Epithelial cell of esophagus (primary cell): Measurements from ENCODE around the gene PIK3CB.

Experiments used
- DNase-seq: peaks from one replicate; pipeline ENCODE4 v3.0.0; 2010; ENCODE audit warnings: low read depth
- H3K4me3 ChIP-seq: 2 replicates; pipeline ENCODE4 v1.5.1; 2011; ENCODE audit warnings: mild to moderate bottlenecking, low read length, control low read depth
- TF ChIP-seq, protein P1 (sequence below): IDR thresholded peaks from 2 replicates; pipeline ENCODE4 v1.5.1; 2011; ENCODE audit warnings: low read depth, mild to moderate bottlenecking, low read length, control low read depth, inconsistent platforms; ENCODE audit not compliant: insufficient read depth; ENCODE audit errors: missing control alignments

The PIK3CB gene

DNA sequence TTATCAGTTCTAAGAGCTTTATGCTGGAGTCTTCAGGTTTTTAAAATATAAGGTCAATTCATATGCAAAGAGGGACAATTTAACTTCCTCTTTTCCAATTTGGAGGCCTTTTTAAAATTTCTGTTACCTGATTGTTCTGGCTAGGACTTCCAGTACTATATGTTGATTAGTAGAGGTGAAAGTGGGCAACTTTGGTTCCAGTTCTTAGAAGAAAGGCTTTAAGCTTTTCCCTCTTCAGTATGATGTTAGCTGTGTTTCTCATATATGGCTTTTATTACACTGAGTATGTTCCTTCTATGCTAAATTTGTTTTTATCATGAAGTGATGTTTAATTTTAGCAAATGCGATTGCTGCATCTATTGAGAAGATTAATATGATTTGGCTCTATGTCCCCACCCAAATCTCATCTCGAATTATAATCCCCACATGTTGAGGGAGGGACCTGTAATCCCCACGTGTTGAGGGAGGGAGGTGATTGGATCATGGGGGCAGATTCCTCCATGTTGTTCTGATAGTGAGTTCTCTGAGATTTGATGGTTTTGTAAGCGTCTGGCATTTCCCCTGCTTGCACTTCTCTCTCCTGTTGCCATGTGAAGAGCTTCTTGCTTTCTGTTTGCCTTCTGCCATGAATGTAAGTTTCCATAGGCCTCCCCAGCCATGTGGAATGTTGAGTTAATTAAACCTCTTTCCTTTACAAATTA lies 192.4 kb downstream of the PIK3CB start:
- DNase-seq: no peak
- no peak overlapping the region for H3K4me3 ChIP-seq
- TF ChIP-seq, protein P1, sequence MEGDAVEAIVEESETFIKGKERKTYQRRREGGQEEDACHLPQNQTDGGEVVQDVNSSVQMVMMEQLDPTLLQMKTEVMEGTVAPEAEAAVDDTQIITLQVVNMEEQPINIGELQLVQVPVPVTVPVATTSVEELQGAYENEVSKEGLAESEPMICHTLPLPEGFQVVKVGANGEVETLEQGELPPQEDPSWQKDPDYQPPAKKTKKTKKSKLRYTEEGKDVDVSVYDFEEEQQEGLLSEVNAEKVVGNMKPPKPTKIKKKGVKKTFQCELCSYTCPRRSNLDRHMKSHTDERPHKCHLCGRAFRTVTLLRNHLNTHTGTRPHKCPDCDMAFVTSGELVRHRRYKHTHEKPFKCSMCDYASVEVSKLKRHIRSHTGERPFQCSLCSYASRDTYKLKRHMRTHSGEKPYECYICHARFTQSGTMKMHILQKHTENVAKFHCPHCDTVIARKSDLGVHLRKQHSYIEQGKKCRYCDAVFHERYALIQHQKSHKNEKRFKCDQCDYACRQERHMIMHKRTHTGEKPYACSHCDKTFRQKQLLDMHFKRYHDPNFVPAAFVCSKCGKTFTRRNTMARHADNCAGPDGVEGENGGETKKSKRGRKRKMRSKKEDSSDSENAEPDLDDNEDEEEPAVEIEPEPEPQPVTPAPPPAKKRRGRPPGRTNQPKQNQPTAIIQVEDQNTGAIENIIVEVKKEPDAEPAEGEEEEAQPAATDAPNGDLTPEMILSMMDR: no peak

DNA sequence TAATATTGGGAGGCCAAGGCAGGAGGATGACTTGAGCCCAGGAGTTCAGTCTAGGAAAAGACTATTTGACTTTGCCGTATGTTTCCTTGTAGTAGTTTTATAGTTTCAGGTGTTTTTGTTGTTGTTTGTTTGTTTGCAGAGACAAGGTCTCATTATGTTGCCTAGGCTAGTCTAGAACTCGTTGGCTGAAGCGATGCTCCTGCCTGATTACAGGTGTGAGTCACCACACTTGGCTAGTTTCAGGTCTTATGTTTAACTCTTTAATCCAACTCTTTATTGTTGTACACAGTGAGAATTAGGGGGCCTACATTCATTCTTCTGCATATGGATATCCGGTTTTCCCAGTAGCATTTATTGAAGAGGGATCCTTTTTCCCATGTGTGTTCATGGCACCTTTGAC lies 194.2 kb downstream of the PIK3CB start:
- TF ChIP-seq, protein P1: no peak
- H3K4me3 ChIP-seq: no peak overlapping the region
- DNase-seq: peak; percentile 22

DNA sequence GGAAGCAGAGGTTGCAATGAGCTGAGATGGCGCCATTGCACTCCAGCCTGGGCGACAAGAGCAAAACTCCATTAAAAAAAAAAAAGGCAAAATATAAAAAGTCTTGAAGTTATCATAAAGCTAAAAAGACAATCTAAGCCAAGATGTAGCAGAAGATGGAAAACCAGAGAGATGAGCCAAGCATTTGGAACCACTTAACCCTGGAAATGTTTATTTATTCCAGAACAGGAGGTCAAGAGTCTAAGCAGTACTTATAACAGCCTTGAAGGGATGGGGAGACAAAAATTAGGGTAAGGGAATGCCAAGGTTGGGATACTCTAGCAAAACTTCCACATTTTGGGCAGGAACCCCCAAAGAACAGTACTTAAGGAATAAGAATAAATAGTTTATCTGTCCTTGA lies 196.1 kb downstream of the PIK3CB start:
- TF ChIP-seq, protein P1: no peak
- H3K4me3 ChIP-seq: no peak overlapping the region

DNA sequence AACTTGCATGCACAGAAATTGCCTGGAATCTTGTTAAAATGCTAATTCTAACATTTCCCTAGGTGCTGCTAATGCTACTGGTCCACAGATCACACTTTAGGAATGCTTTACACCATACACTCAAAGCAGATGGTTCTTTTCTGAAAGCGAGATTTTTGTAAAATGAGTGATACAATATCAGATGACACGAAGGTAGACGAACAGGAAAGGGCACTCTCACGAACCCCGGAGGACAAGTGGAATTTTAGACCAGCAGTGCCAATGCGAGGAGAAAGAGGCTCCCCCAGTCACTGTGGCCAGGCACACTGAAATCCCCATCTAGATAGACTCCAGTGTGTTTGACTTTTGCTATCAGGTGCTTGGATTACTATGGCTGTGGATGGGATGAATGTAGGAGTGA lies 205.2 kb downstream of the PIK3CB start:
- TF ChIP-seq, protein P1: no peak
- no peak overlapping the region for H3K4me3 ChIP-seq
- DNase-seq: peak; percentile 55

More for the DNA sequence above, 196.1 kb downstream of the PIK3CB start:
- no peak for DNase-seq

DNA sequence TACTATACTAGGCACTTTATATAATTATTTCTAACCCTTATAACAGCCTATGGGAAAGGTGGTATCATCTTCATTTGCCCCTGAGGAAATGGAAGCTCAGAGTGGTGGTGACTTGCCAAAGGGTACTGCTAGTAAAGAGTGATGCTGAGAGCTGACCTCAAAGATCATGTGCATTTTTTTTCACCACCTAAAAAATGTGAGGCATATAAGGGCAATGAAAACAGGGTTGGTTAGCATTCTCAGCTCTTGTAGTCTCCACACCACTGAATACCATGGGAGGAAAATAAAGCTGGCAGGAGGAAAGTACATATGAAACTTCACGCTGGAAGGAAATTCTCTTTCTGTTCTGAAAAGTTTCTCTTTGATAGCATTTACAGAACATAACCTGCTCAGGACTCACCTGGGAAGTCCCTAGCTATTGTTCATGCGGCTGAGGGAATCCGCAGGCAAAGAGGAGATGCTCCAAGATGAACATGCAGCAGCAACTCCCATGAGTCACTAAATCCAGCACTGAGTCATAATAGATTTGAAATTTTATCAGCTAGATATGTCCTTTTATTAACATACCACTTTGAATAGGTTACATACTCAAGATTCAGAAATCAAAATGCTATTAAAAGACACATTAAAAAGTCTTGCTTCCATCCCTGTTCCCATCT lies 208.9 kb downstream of the PIK3CB start:
- TF ChIP-seq, protein P1: no peak
- H3K4me3 ChIP-seq: no peak overlapping the region
- peak; percentile 95 for DNase-seq

DNA sequence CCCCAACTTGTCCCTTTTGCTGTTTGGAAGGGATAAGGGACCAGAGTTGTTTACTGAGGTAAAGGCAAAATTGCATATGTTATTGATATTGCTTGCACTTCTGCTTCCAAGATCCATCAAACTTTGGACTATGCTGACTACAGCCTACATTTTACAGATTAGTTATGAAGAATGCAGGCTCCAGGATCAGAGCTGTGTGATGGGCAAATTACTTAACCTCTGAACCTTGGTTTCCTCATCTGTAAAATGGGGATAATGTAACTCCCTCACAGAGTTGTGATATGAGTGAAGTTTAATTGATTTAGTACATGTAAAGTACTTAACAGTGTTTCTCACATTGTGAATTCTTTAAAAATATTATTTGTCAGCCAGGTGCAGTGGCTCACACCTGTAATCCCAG lies 210.2 kb downstream of the PIK3CB start:
- no peak for DNase-seq
- H3K4me3 ChIP-seq: no peak overlapping the region
- TF ChIP-seq, protein P1: no peak
